Caco-2 (cell line): ENCODE measurements around the gene KIF13A. TPM values are rescaled to one million over a fixed set of nuclear protein-coding genes. Genes with fewer than 3 reads are reported as not detected.

Experiments
- BruUV-seq: library from RNA; stranded (reverse); fragments of 400-500 nt; replicated peaks from 2 replicates; lab custom pipeline; 2021; lab: Mats Ljungman, UMichigan
- CTCF ChIA-PET: fragments of 300-600 bp; sonication (Branson Sonifier 250); formaldehyde crosslinking; loops from one replicate; lab custom pipeline; 2022; ENCODE audit warnings: antibody characterized with exemption; lab: Charles Lee
- POLR2A ChIA-PET: fragments of 300-600 bp; sonication (Branson Sonifier 250); formaldehyde crosslinking; loops from one replicate; lab custom pipeline; 2022; ENCODE audit warnings: antibody characterized with exemption; lab: Charles Lee
- DNase-seq, 2 experiments: peaks; one replicate each; pipeline versions ENCODE4 v3.0.0 to v3.0.0-alpha.2; 2020 to 2022
- H3K27me3 ChIP-seq: replicated peaks from 2 replicates; pipeline ENCODE4 v1.6.0; 2011; ENCODE audit warnings: low read length; ENCODE audit not compliant: control insufficient read depth, insufficient read depth
- H3K36me3 ChIP-seq: 2 replicates; pipeline ENCODE4 v1.5.1; 2011; ENCODE audit warnings: low read length; ENCODE audit not compliant: control insufficient read depth, insufficient read depth
- H3K4me1 ChIP-seq: fragments of 250-450 bp; sonication (Bioruptor Pico); 2 replicates; pipeline ENCODE4 v1.5.1; 2020; ENCODE audit warnings: mild to moderate bottlenecking
- H3K4me3 ChIP-seq: 2 replicates; pipeline ENCODE4 v1.5.1; 2011; ENCODE audit warnings: low read depth, mild to moderate bottlenecking, control low read depth, low read length
- H3K9me3 ChIP-seq: fragments of 250-450 bp; sonication (Bioruptor Pico); 2 replicates; pipeline ENCODE4 v1.5.1; 2020; ENCODE audit warnings: mild to moderate bottlenecking, moderate library complexity
- H3K27ac Mint-ChIP-seq: one replicate; pipeline ENCODE4 v1.8.0; 2022; ENCODE audit warnings: mixed read lengths; ENCODE audit not compliant: unreplicated experiment
- H3K27me3 Mint-ChIP-seq: one replicate; pipeline ENCODE4 v1.8.0; 2022; ENCODE audit warnings: mixed read lengths; ENCODE audit not compliant: insufficient read depth, unreplicated experiment
- H3K36me3 Mint-ChIP-seq: one replicate; pipeline ENCODE4 v1.8.0; 2022; ENCODE audit warnings: mild to moderate bottlenecking, mixed read lengths; ENCODE audit not compliant: insufficient read depth, unreplicated experiment
- H3K4me1 Mint-ChIP-seq: one replicate; pipeline ENCODE4 v1.8.0; 2022; ENCODE audit warnings: low read depth, mixed read lengths; ENCODE audit not compliant: unreplicated experiment
- H3K4me3 Mint-ChIP-seq: one replicate; pipeline ENCODE4 v1.8.0; 2022; ENCODE audit warnings: mild to moderate bottlenecking, moderate library complexity, mixed read lengths; ENCODE audit not compliant: unreplicated experiment
- H3K9me3 Mint-ChIP-seq: one replicate; pipeline ENCODE4 v1.8.0; 2022; ENCODE audit warnings: mixed read lengths; ENCODE audit not compliant: unreplicated experiment
- CTCF ChIP-seq, 2 experiments: fragments of 200-600 bp in 1 of 2; IDR thresholded peaks; 1 replicate in 1 of 2; 2 replicates in 1 of 2; pipeline versions ENCODE4 v1.5.1 to v1.8.0; 2011 to 2022; ENCODE audit warnings: antibody characterized with exemption in 1 of 2, control low read depth in 1 of 2, inconsistent platforms in 1 of 2, low read depth in 1 of 2, low read length in 1 of 2, mild to moderate bottlenecking in 1 of 2, moderate library complexity in 1 of 2; ENCODE audit not compliant: insufficient read depth in 1 of 2, severe bottlenecking in 1 of 2, unreplicated experiment in 1 of 2
- intact Hi-C: fragments of 100-400 bp; cut with micrococcal nuclease; formaldehyde crosslinking; loops from one replicate; pipeline ENCODE4 v1.10.0; 2022; ENCODE audit not compliant: unreplicated experiment
- total RNA-seq: library from RNA; stranded (reverse); gene quantifications from 2 replicates; pipeline ENCODE4 v1.2.3, GENCODE V29; 2022

The KIF13A gene
- total RNA-seq, 1 experiment from 2014 or later, result 13.8 TPM

- Mint-ChIP-seq H3K27ac (no peak overlapping the region), H3K4me3 (no peak overlapping the region), H3K4me1 (no peaks in the 10 kb centered on the region), H3K36me3 (peaks cover 5% of the 10 kb centered on the region), H3K27me3 (no peaks in the 10 kb centered on the region), H3K9me3 (peaks cover 29% of the 10 kb centered on the region)
- no peak for TF ChIP-seq CTCF (IDR thresholded peaks at IDR 0.05; ENCODE audit: insufficient read depth in 1 of 2, low read depth in 1 of 2, low read length in 1 of 2, severe bottlenecking in 1 of 2, unreplicated experiment in 1 of 2)
- Histone ChIP-seq H3K9me3 (peaks cover 24% of the 10 kb centered on the region), H3K4me3 (no peak overlapping the region), H3K27me3 (no peaks in the 10 kb centered on the region), H3K36me3 (no peaks in the 10 kb centered on the region), H3K4me1 (no peaks in the 10 kb centered on the region)
- intact Hi-C loops, result no loop called here
- CTCF ChIA-PET, result interaction anchor here (0.6 kb wide), 1 partner anchor 155 kb away, joined by 7 read pairs; no protein-coding TSS in a partner anchor
- POLR2A ChIA-PET, result no interaction called here
- BruUV-seq, result no TSS peak
- DNase-seq, result no peak
Observed at GRCh38 chr6:17894905-17895304, 92.5 kb downstream of the KIF13A start.

GRCh38 chr6:17894191-17894590 is 93.2 kb downstream of the KIF13A start:
- no peaks in the 10 kb centered on the region for H3K36me3 ChIP-seq
- no peaks in the 10 kb centered on the region for H3K27me3 Mint-ChIP-seq
- H3K27ac Mint-ChIP-seq, result no peak overlapping the region
- TF ChIP-seq CTCF (IDR thresholded peaks at IDR 0.05; ENCODE audit: insufficient read depth in 1 of 2, low read depth in 1 of 2, low read length in 1 of 2, severe bottlenecking in 1 of 2, unreplicated experiment in 1 of 2), result no peak
- no peak for DNase-seq
- POLR2A ChIA-PET, result no interaction called here
- H3K36me3 Mint-ChIP-seq, result peaks cover 5% of the 10 kb centered on the region
- intact Hi-C loops, result no loop called here
- BruUV-seq, result no TSS peak
- H3K4me3 Mint-ChIP-seq, result no peak overlapping the region
- no peaks in the 10 kb centered on the region for H3K27me3 ChIP-seq
- CTCF ChIA-PET, result interaction anchor here (0.6 kb wide), 1 partner anchor 154 kb away, joined by 7 read pairs; no protein-coding TSS in a partner anchor
- H3K4me3 ChIP-seq, result no peak overlapping the region
- H3K4me1 Mint-ChIP-seq, result no peaks in the 10 kb centered on the region
- H3K9me3 ChIP-seq, result peaks cover 24% of the 10 kb centered on the region
- H3K9me3 Mint-ChIP-seq, result peaks cover 29% of the 10 kb centered on the region
- no peaks in the 10 kb centered on the region for H3K4me1 ChIP-seq

- H3K4me3 ChIP-seq, result no peak overlapping the region
- Mint-ChIP-seq H3K27me3 (no peaks in the 10 kb centered on the region), H3K9me3 (peaks cover 21% of the 10 kb centered on the region), H3K4me1 (no peaks in the 10 kb centered on the region), H3K4me3 (no peak overlapping the region), H3K36me3 (peaks cover 1% of the 10 kb centered on the region), H3K27ac (no peak overlapping the region)
- peaks cover 24% of the 10 kb centered on the region for H3K9me3 ChIP-seq
- CTCF ChIA-PET, result no interaction called here
- no TSS peak for BruUV-seq
- intact Hi-C loops, result no loop called here
- H3K36me3 ChIP-seq, result no peaks in the 10 kb centered on the region
- no peaks in the 10 kb centered on the region for H3K27me3 ChIP-seq
- TF ChIP-seq CTCF (IDR thresholded peaks at IDR 0.05; ENCODE audit: insufficient read depth in 1 of 2, low read depth in 1 of 2, low read length in 1 of 2, severe bottlenecking in 1 of 2, unreplicated experiment in 1 of 2), result no peak
- no peaks in the 10 kb centered on the region for H3K4me1 ChIP-seq
- POLR2A ChIA-PET, result no interaction called here
- DNase-seq, result no peak
Observed at GRCh38 chr6:17892097-17892686, 95.2 kb downstream of the KIF13A start.
